ENCODE measurements around the gene TMEM61. TPM values are rescaled to one million over a fixed set of nuclear protein-coding genes. Genes with fewer than 3 reads are reported as not detected.

TMEM61 gene
- 0.11 TPM in 1 of 2 replicates, not detected in the other for total RNA-seq

DNA sequence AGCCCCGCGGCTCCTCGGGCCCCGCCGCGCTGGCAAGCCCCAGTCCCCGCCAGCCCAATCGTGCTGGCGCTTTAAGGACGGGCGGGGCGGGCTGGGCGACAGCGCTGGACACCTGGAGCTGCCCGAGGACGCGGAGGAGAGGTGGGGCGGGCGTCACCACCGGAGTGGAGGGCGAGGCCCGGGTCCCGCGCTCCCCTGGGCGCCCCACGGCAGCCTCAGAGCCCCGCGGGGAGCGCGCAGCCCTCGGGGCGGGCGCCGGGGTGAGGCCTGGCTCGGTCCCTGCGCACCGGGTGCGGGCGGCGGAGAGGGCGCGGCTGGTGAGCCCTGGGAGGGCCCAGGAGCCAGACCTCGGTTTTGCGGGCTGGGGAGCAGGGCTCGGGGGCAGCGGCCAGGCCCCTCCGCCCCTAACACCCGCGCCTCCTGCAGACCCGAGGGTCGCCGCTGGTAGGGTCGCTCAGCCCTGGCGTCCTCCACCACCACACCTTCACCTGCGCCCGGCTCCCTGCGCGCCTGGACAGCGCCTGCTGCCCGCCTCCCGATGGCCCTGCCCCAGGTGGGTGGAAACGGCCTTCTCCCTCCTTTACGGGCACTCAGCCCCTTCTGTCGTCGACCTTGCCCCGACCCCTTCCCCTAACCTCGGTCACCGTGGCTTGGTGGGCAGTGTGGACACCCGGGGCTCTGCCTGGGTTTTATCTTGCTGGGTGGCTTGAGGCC, at the start of gene TMEM61:
Gene TMEM61 (plus strand): TSS at position 101 of the 714 bp plus-strand sequence. CDS start 438 bp downstream, at position 539.

GRCh38 chr1:54998677-54999076, 18.2 kb downstream of the TMEM61 start, which contains the start of gene BSND:
Gene BSND, plus strand, starts transcription at chr1:54998933. Its CDS starts 254 bp downstream, at chr1:54999187.

GRCh38 chr1:55039342-55040082, 59.1 kb downstream of the TMEM61 start, which contains the start of gene PCSK9:
Gene PCSK9, plus strand, starts transcription at chr1:55039548. Its CDS starts 290 bp downstream, at chr1:55039838.

Other genes with a start within 250 kb of the TMEM61 start
- 4.3 and 5.7 TPM in 2 replicates for gene PARS2, start 216.1 kb upstream of the TMEM61 start, total RNA-seq
- gene TTC22, start 179.3 kb upstream of the TMEM61 start, total RNA-seq, result under 0.01 TPM in 1 of 2 replicates, not detected in the other
- 137 and 154 TPM in 2 replicates for gene DHCR24, start 93.4 kb upstream of the TMEM61 start, total RNA-seq
- not detected in 2 replicates for gene BSND, start 18.3 kb downstream of the TMEM61 start, total RNA-seq
- gene PCSK9, start 58.9 kb downstream of the TMEM61 start, total RNA-seq, result 0.26 and 0.86 TPM in 2 replicates
- gene USP24, start 234.7 kb downstream of the TMEM61 start, total RNA-seq, result 93.6 and 95.0 TPM in 2 replicates

Data from articular chondrocyte of knee joint (primary cell).